Peyer's patch (tissue), 4 donors: ENCODE measurements around the gene METTL1. TPM values are rescaled to one million over a fixed set of nuclear protein-coding genes. Genes with fewer than 3 reads are reported as not detected.

Source experiments
- DNase-seq, 3 donors: peaks; one replicate each; pipeline ENCODE4 v3.0.0-alpha.2; 2017 to 2019
- H3K27ac ChIP-seq, 4 donors: fragments of 200-600 bp; sonication (generic); one replicate each; pipeline ENCODE4 v1.5.1; 2016 to 2019
- H3K27me3 ChIP-seq, 2 donors: fragments of 200-600 bp; sonication (generic); one replicate each; pipeline ENCODE4 v1.5.1; 2019
- H3K36me3 ChIP-seq, 3 donors: fragments of 200-600 bp; sonication (generic); one replicate each; pipeline ENCODE4 v1.5.1; 2016 to 2019
- H3K4me1 ChIP-seq, 4 donors: fragments of 200-600 bp; sonication (generic); one replicate each; pipeline ENCODE4 v1.5.1; 2016 to 2019
- H3K4me3 ChIP-seq, 4 donors: fragments of 200-600 bp; sonication (generic); 1 replicate in 3 of 4; 2 replicates in 1 of 4; pipeline ENCODE4 v1.5.1; 2016 to 2019; ENCODE audit warnings: mild to moderate bottlenecking in 1 of 4
- H3K9me3 ChIP-seq, 4 donors: fragments of 200-600 bp; sonication (generic); one replicate each; pipeline ENCODE4 v1.5.1; 2016 to 2019; ENCODE audit warnings: mild to moderate bottlenecking in 1 of 4
- CTCF ChIP-seq, 6 experiments: fragments of 450-650 bp in 4 of 6; fragments of 200-600 bp in 2 of 6; sonication (generic) in 1 of 6; IDR thresholded peaks; one replicate each; pipeline ENCODE4 v1.5.1; 2017 to 2019; ENCODE audit warnings: antibody characterized with exemption in 6 of 6, mild to moderate bottlenecking in 3 of 6, moderate library complexity in 1 of 6
- POLR2A ChIP-seq, 2 donors: fragments of 450-650 bp; IDR thresholded peaks; one replicate each; pipeline ENCODE4 v1.5.1; 2017; ENCODE audit warnings: antibody characterized with exemption in 2 of 2, mild to moderate bottlenecking in 2 of 2, moderate library complexity in 2 of 2
- total RNA-seq, 4 donors: library from RNA; depleted of rRNA; stranded (reverse); fragments of >200 nt; gene quantifications; one replicate each; pipeline ENCODE4 v1.1.0, GENCODE V29; 2016

Gene METTL1
- total RNA-seq, 4 donors from 2014 or later, result 1.2 to 26.4 (median 8.0) TPM

GRCh38 chr12:57811028-57811755, 39.3 kb upstream of the METTL1 start:
- no peaks in the 10 kb centered on the region for H3K27me3 ChIP-seq
- no peaks in the 10 kb centered on the region for H3K4me1 ChIP-seq
- H3K36me3 ChIP-seq, result peaks cover 0 to 44% (median 0%) of the 10 kb centered on the region in 3 donors
- H3K9me3 ChIP-seq, result no peaks in the 10 kb centered on the region
- TF ChIP-seq POLR2A (IDR thresholded peaks at IDR 0.05), result no peak
- no peak for TF ChIP-seq CTCF (IDR thresholded peaks at IDR 0.05)
- H3K27ac ChIP-seq, result no peak overlapping the region
- no peak for DNase-seq
- no peak overlapping the region for H3K4me3 ChIP-seq

GRCh38 chr12:57810450-57810849, 38.5 kb upstream of the METTL1 start:
- Histone ChIP-seq H3K4me1 (no peaks in the 10 kb centered on the region), H3K9me3 (no peaks in the 10 kb centered on the region), H3K27me3 (no peaks in the 10 kb centered on the region), H3K36me3 (peaks cover 0 to 46% (median 0%) of the 10 kb centered on the region in 3 donors), H3K27ac (no peak overlapping the region), H3K4me3 (no peak overlapping the region)
- peak in 1 of 3 donors; percentile 43 for DNase-seq
- TF ChIP-seq CTCF (IDR thresholded peaks at IDR 0.05), result no peak
- TF ChIP-seq POLR2A (IDR thresholded peaks at IDR 0.05), result no peak

- Histone ChIP-seq H3K9me3 (no peaks in the 10 kb centered on the region), H3K27me3 (no peaks in the 10 kb centered on the region), H3K4me3 (no peak overlapping the region), H3K4me1 (no peaks in the 10 kb centered on the region), H3K27ac (no peak overlapping the region), H3K36me3 (peaks cover 0 to 46% (median 0%) of the 10 kb centered on the region in 3 donors)
- TF ChIP-seq POLR2A (IDR thresholded peaks at IDR 0.05) (no peak), CTCF (IDR thresholded peaks at IDR 0.05) (no peak)
- DNase-seq, result peak in 1 of 3 donors; percentile 3
Observed at GRCh38 chr12:57809425-57809824, 37.5 kb upstream of the METTL1 start.

GRCh38 chr12:57808351-57808750, 36.4 kb upstream of the METTL1 start:
- Histone ChIP-seq H3K9me3 (no peaks in the 10 kb centered on the region), H3K4me1 (no peaks in the 10 kb centered on the region), H3K4me3 (no peak overlapping the region), H3K27me3 (no peaks in the 10 kb centered on the region), H3K36me3 (peaks cover 0 to 46% (median 0%) of the 10 kb centered on the region in 3 donors), H3K27ac (no peak overlapping the region)
- TF ChIP-seq CTCF (IDR thresholded peaks at IDR 0.05) (no peak), POLR2A (IDR thresholded peaks at IDR 0.05) (no peak)
- DNase-seq, result no peak

- Histone ChIP-seq H3K27ac (no peak overlapping the region), H3K27me3 (no peaks in the 10 kb centered on the region), H3K4me1 (no peaks in the 10 kb centered on the region), H3K4me3 (no peak overlapping the region), H3K36me3 (peaks cover 0 to 55% (median 0%) of the 10 kb centered on the region in 3 donors), H3K9me3 (no peaks in the 10 kb centered on the region)
- DNase-seq, result no peak
- TF ChIP-seq CTCF (IDR thresholded peaks at IDR 0.05) (no peak), POLR2A (IDR thresholded peaks at IDR 0.05) (no peak)
Observed at GRCh38 chr12:57807285-57807684, 35.4 kb upstream of the METTL1 start.
